Measurements from ENCODE around the gene CD2BP2.

GRCh38 chr16:30359871-30360170 lies 4.7 kb upstream of the CD2BP2 start:
- TF ChIP-seq CTCF (IDR thresholded peaks at IDR 0.05) (no peak), ZFX (IDR thresholded peaks at IDR 0.05; ENCODE audit: borderline replicate concordance) (no peak)

Measured in 22Rv1 (cell line).